Measurements from ENCODE around the gene SAMD11. TPM values are rescaled to one million over a fixed set of nuclear protein-coding genes. Genes with fewer than 3 reads are reported as not detected.

Gene SAMD11
- total and polyA plus RNA-seq, 2 experiments from 2014 or later = 8.2 to 40.9 TPM

GRCh38 chr1:980602-981395, 57.1 kb downstream of the SAMD11 start:
- Histone ChIP-seq H3K9me2 (ENCODE audit: insufficient read depth) (no peaks in the 10 kb centered on the region), H3K36me3 (ENCODE audit: low read depth) (no peaks in the 10 kb centered on the region), H3K9me3 (ENCODE audit: low read depth) (no peaks in the 10 kb centered on the region), H3K9ac (no peak overlapping the region), H3K27me3 (replicated peaks; ENCODE audit: insufficient read depth) (peaks cover 14% of the 10 kb centered on the region), H3K27ac (no peak overlapping the region), H3K4me3 (no peak overlapping the region), H4K20me1 (ENCODE audit: insufficient read depth) (no peaks in the 10 kb centered on the region), H3K79me2 (ENCODE audit: insufficient read depth) (no peaks in the 10 kb centered on the region), H2AFZ (no peak overlapping the region), H3K4me2 (ENCODE audit: unreplicated experiment) (no peak overlapping the region), H3K4me1 (ENCODE audit: insufficient read depth) (no peaks in the 10 kb centered on the region), H3F3A (ENCODE audit: insufficient read depth) (no peaks in the 10 kb centered on the region)
- in situ Hi-C loops (cut with MboI) = no loop called here
- TF ChIP-seq EZH2phosphoT487 (IDR thresholded peaks at IDR 0.05; ENCODE audit: insufficient read depth, low read depth) (no peak), EZH2 (IDR thresholded peaks at IDR 0.05; ENCODE audit: insufficient read depth, poor library complexity, severe bottlenecking) (no peak)
- DNase-seq = no peak
- WGBS, 2 experiments (ENCODE audit: low coverage in 1 of 2, low lambda C conversion rate in 2 of 2, missing lambda C conversion rate in 2 of 2) = 57% methylated on average over 25 to 32 of the region's 35 CpGs

- in situ Hi-C loops (cut with MboI) = no loop called here
- H2AFZ ChIP-seq = no peak overlapping the region
- H3F3A ChIP-seq (ENCODE audit: insufficient read depth) = no peaks in the 10 kb centered on the region
- no peaks in the 10 kb centered on the region for H3K4me1 ChIP-seq (ENCODE audit: insufficient read depth)
- H3K9me2 ChIP-seq (ENCODE audit: insufficient read depth) = no peaks in the 10 kb centered on the region
- H3K79me2 ChIP-seq (ENCODE audit: insufficient read depth) = no peaks in the 10 kb centered on the region
- DNase-seq = no peak
- no peak overlapping the region for H3K9ac ChIP-seq
- peaks cover 14% of the 10 kb centered on the region for H3K27me3 ChIP-seq (replicated peaks; ENCODE audit: insufficient read depth)
- H3K4me2 ChIP-seq (ENCODE audit: unreplicated experiment) = no peak overlapping the region
- H3K9me3 ChIP-seq (ENCODE audit: low read depth) = no peaks in the 10 kb centered on the region
- TF ChIP-seq EZH2 (IDR thresholded peaks at IDR 0.05; ENCODE audit: insufficient read depth, poor library complexity, severe bottlenecking) = no peak
- no peak for TF ChIP-seq EZH2phosphoT487 (IDR thresholded peaks at IDR 0.05; ENCODE audit: insufficient read depth, low read depth)
- 68 to 81% methylated on average over 17 to 21 of the region's 21 CpGs for WGBS, 2 experiments (ENCODE audit: low coverage in 1 of 2, low lambda C conversion rate in 2 of 2, missing lambda C conversion rate in 2 of 2)
- no peaks in the 10 kb centered on the region for H3K36me3 ChIP-seq (ENCODE audit: low read depth)
- no peak overlapping the region for H3K4me3 ChIP-seq
- no peak overlapping the region for H3K27ac ChIP-seq
- no peaks in the 10 kb centered on the region for H4K20me1 ChIP-seq (ENCODE audit: insufficient read depth)
Observed at GRCh38 chr1:981491-981954, 57.8 kb downstream of the SAMD11 start.

GRCh38 chr1:981955-982558, 58.3 kb downstream of the SAMD11 start, which contains the start of gene PERM1:
PERM1 (minus strand) TSS chr1:982093; CDS start chr1:981029, 1,064 bp downstream.
- H3K27ac ChIP-seq = no peak within 1 kb of the TSS
- no peak within 1 kb of the TSS for H2AFZ ChIP-seq
- H4K20me1 ChIP-seq (ENCODE audit: insufficient read depth) = no peaks in the 10 kb centered on the region
- H3F3A ChIP-seq (ENCODE audit: insufficient read depth) = no peaks in the 10 kb centered on the region
- no peaks in the 10 kb centered on the region for H3K9me2 ChIP-seq (ENCODE audit: insufficient read depth)
- 47 to 53% methylated on average over 26 of the region's 28 CpGs for WGBS, 2 experiments (ENCODE audit: low coverage in 1 of 2, low lambda C conversion rate in 2 of 2, missing lambda C conversion rate in 2 of 2)
- no peak within 1 kb of the TSS for H3K4me2 ChIP-seq (ENCODE audit: unreplicated experiment)
- no peak within 1 kb of the TSS for H3K4me3 ChIP-seq
- DNase-seq = no peak
- in situ Hi-C loops (cut with MboI) = no loop called here
- no peak for TF ChIP-seq EZH2phosphoT487 (IDR thresholded peaks at IDR 0.05; ENCODE audit: insufficient read depth, low read depth)
- TF ChIP-seq EZH2 (IDR thresholded peaks at IDR 0.05; ENCODE audit: insufficient read depth, poor library complexity, severe bottlenecking) = no peak
- peaks cover 14% of the 10 kb centered on the region for H3K27me3 ChIP-seq (replicated peaks; ENCODE audit: insufficient read depth)
- H3K79me2 ChIP-seq (ENCODE audit: insufficient read depth) = no peaks in the 10 kb centered on the region
- H3K9me3 ChIP-seq (ENCODE audit: low read depth) = no peaks in the 10 kb centered on the region
- H3K9ac ChIP-seq = no peak within 1 kb of the TSS
- H3K4me1 ChIP-seq (ENCODE audit: insufficient read depth) = no peaks in the 10 kb centered on the region
- no peaks in the 10 kb centered on the region for H3K36me3 ChIP-seq (ENCODE audit: low read depth)

GRCh38 chr1:982765-983436, 59.2 kb downstream of the SAMD11 start:
- no peak overlapping the region for H3K27ac ChIP-seq
- H3K27me3 ChIP-seq (replicated peaks; ENCODE audit: insufficient read depth) = peaks cover 14% of the 10 kb centered on the region
- no peaks in the 10 kb centered on the region for H3K36me3 ChIP-seq (ENCODE audit: low read depth)
- H3K9ac ChIP-seq = no peak overlapping the region
- no peak overlapping the region for H2AFZ ChIP-seq
- WGBS, 2 experiments (ENCODE audit: low coverage in 1 of 2, low lambda C conversion rate in 2 of 2, missing lambda C conversion rate in 2 of 2) = 66 to 69% methylated on average over 32 to 35 of the region's 43 CpGs
- no peaks in the 10 kb centered on the region for H3K79me2 ChIP-seq (ENCODE audit: insufficient read depth)
- H3K4me2 ChIP-seq (ENCODE audit: unreplicated experiment) = no peak overlapping the region
- no peaks in the 10 kb centered on the region for H3K9me3 ChIP-seq (ENCODE audit: low read depth)
- no peaks in the 10 kb centered on the region for H3K4me1 ChIP-seq (ENCODE audit: insufficient read depth)
- H3F3A ChIP-seq (ENCODE audit: insufficient read depth) = no peaks in the 10 kb centered on the region
- no peak for DNase-seq
- in situ Hi-C loops (cut with MboI) = no loop called here
- H3K9me2 ChIP-seq (ENCODE audit: insufficient read depth) = no peaks in the 10 kb centered on the region
- H4K20me1 ChIP-seq (ENCODE audit: insufficient read depth) = no peaks in the 10 kb centered on the region
- no peak for TF ChIP-seq EZH2phosphoT487 (IDR thresholded peaks at IDR 0.05; ENCODE audit: insufficient read depth, low read depth)
- no peak for TF ChIP-seq EZH2 (IDR thresholded peaks at IDR 0.05; ENCODE audit: insufficient read depth, poor library complexity, severe bottlenecking)
- no peak overlapping the region for H3K4me3 ChIP-seq

Data from GM23248 (cell line).